ENCODE measurements around the gene LGALS16.
"Not testable (repeated sequence)": the region's sequence is repeated elsewhere in the genome, so short reads cannot be mapped to it uniquely, and the experiment has no call there.

LGALS16 gene

DNA sequence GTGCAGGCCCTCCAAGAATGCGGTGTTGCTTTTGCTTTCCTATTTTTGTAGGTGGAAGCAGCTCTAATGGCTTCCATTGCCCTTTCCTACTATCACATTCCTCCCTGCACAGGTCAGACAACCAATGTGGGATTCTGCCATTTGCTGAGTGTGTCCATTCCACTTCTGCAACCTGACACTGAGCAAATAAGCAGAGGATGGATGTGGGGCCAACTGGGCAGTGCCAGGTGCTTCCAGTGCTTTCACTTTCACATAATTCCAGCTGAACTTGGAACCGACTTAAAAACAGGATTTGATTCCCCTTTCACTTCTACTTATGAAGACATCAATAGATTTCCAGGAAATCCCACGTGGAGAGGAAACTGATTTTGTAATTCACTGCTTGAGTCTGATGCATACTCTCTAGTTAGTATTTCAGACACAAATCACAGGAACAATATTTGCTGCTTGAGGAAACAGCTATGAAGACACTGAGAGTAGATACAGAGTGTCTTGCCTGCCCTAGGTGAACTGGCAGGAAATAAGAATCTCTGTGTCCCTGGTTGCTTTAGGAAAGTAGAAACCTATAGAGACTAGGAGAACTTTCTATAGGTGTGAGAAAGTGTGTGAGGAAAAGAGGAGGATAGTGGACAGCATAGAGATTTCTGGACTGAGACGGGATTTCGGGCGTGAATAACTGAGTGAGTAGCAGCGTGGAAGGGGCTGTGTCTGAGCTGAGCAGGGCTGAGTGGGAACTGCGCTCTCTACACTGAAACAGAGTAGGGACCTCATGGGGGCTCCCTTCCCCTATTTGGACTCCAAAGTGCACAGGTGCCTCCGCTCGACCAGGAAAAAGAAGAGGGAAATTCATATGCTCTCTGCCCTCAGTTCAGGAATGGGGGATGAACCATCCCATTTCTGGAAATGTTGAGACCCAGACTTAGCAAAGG lies 22.5 kb downstream of the LGALS16 start:
- no peak for DNase-seq (ENCODE audit: low spot score)

DNA sequence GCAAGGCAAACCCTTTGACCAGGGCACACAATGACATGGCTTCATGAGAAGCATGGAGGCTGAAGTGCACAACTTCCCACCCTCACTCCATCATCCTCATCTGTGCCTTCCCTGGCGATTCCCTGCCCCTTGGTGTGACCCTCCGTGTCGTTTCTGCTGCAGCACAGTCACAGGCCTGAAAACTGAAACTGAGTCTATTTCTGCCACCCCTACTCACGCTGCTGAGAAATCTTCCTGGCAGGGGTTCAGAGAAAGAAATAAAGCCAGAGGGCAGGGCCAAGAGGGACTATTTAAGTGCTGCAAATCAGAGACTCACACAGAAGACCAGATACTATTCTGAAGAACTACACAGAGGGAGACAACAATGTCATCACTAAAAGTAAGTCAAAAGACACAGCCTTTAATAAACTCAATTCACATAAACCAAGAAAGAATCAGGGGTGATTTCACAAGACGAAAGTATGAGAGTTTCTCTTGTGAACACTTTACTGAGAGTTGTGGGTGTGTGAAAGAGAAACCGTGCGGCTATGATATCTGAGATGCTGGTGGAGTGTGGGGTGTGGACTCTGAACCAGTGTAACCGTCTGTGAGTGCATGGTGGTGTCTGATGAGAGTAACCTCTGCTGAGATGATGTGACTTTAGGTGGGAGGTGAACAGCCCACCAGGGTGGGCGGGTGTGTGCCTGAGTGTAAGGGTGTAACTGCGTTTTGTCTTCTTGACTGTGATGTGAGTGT lies 23.5 kb downstream of the LGALS16 start:
- DNase-seq (ENCODE audit: low spot score) = no peak

DNA sequence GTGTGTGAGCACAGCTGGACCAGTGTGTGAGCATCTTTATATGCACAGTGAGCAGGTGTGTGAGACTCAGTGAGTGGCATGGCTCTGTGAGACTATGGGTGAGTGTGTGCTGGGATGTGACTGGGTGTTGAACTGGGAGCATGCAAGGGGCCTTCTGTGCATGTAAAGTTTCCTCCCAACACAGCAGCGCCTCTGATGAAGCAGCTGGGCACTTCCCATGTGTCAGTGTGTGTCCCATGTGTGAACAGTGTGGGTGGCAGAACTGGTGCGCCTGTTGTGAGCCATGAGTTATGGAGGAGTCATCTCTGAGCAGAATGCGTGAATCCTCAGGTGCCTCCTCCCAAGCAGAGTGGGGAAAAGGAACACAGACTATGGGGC lies 24.1 kb downstream of the LGALS16 start:
- peak; percentile 20 for DNase-seq (ENCODE audit: low spot score)

DNA sequence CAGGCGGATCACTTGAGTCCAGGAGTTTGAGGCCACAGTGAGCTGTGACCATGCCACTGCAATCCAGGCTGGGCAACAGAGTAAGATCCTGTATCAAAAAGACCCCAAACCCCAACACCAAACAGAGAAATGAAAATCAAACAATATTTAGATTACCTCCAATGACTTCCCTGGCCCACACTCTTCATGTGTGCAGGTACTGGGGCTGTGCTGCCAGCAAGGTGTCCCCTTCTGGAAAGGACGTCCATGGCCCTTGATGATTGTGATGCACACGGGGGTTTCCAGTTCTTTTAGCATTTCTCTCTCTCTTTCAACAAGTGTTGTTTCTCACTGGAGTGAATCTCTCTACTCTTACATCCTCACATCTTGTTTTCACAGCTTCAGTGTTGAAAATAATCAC lies 24.9 kb downstream of the LGALS16 start:
- no peak for DNase-seq (ENCODE audit: low spot score)

DNA sequence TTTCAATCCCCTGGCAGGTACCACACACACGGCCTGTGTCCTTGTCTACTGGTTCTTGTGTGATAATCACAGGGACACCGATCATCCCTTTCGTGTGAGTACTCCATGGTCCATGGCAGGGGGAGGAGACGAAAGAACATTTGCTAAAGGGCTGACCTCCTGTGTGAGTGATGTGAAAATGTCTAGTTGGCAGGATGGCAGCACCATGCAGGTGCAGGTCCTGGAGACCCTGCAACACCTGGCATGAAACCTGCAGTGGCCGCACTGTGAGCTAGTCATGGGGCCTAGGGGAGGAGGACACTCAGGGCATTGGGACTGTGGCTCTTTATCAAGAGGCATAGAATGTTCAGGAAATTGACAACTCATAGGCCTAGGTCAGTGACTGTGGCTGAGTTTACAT lies 25.7 kb downstream of the LGALS16 start:
- no peak for DNase-seq (ENCODE audit: low spot score)

DNA sequence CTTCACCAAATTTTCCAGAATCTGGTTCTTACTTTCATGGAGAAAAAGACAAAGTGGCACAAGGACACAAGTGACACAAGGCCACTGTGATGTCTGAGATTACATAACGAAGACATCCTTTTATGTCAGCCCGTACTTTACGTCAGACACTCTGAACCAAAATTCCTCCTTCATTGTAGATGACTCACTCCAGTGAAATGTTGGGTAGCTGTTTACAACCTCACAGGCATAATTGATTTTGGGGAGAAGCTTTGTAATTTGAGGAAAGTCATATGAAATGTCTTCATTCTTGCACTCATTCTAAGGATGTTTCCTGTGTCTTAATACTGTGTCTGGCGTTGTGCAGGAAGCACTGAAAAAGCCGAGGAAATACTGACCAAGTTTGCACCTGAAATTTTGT lies 28.6 kb downstream of the LGALS16 start:
- DNase-seq (ENCODE audit: low spot score) = peak; percentile 8

DNA sequence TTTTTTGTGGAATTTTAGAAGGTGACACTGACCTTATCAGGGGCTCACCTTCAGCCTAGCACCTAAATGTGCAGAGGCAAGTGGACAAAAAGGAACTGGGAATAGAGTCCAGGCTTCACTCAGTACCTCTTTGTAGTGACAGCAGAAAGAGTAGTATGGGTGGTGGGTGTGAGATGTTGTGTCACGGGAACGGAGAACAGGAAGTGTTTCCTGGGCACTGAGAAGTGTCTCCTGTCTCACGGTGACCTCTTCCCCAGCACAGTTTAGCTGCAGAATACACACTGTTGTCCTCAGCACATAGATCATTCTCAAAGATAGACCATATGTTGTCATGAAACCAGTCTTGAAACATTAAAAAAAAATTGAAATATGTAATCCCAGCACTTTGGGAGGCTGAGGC lies 31.0 kb downstream of the LGALS16 start:
- DNase-seq (ENCODE audit: low spot score) = no peak

DNA sequence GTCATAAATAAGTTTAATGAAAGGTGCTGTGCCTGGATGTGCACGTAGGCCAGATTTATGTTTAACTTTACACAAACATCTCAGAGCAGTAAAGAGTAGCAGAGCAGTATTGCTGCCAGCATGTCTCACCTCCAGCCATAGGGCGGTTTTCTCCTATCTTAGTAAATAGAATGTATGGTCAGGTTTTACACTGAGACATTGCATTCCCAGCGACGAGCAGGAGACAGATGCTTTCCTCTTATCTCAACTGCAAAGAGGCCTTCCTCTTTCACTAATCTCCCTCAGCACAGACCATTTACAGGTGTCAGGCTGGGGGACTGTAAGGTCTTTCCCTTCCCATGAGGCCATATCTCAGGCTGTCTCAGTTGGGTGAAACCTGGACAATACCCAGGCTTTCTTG lies 32.9 kb downstream of the LGALS16 start:
- DNase-seq (ENCODE audit: low spot score) = not testable (repeated sequence)

DNA sequence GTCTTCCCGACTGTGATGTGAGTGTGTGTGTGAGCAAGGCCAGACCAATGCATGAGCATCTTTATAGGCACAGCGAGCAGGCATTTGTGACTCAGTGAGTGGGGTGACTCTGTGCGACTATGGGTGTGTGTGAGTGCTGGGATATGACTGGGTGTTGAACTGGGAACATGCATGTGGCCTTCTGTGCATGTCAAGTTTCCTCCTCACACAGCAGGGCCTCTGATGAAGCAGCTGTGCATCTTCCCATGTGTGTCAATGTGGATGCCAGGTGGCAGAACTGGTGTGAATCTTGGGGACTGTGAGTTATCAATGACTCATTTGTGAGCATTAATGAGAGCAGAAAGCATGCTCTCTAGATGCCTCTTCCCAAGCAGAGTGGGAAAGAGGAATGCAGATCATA lies 36.5 kb downstream of the LGALS16 start:
- peak; percentile 47 for DNase-seq (ENCODE audit: low spot score)

DNA sequence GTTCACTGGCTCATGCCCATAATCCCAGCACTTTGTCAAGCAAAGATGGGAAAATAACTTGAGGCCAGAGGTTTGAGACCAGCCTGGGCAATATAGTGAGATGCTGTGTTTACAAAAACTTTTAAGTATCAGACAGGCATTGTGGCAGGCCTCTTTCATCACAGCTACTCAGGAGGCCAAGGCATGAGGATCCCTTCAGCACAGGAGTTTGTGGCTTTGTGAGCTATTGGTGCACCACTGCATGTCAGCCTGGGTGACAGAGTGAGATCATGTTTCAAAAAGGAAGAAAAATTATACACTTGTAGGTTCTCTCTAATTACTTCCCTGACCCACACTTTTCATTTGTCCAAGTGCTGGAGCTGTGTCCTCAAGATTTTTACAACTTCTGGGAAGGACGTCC lies 37.1 kb downstream of the LGALS16 start:
- no peak for DNase-seq (ENCODE audit: low spot score)

DNA sequence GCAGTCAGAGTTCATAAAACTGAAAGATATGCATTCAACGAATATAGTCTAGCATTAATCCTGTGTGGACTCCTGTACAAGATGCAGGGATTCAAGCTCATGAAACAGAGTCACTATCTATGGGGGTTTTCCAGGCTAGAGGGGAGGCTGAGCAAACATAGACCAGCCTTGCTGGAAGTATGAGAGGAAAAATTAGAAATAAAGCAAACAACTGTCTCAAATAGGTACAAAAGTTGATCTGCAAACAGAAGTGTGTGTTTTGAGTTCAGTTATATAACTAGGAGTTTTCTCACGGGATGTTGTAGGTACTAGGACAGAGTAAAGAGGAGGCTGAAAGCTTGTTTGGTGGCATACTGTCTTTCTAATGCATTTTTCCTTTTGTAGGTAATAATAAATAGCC lies 40.0 kb downstream of the LGALS16 start:
- DNase-seq (ENCODE audit: low spot score) = no peak

DNA sequence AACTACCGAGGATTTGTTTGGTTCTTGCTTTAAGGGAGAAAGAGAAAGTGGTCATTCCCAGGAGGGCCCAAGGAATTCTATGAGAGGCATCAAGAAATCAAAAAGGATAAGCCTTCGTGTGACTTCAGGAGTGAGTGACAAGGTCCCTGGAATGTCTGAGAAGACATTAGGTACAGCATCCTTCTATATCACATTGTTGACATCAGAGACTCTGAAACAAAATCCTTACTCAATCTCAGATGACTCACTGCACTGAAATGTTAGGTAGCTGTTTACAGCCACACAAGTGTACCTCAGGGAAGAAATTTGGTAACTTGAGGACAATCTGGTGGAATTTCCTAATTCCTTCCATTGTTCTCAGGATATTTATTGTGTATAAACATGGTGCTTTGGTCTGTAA lies 40.7 kb downstream of the LGALS16 start:
- DNase-seq (ENCODE audit: low spot score) = peak; percentile 16

DNA sequence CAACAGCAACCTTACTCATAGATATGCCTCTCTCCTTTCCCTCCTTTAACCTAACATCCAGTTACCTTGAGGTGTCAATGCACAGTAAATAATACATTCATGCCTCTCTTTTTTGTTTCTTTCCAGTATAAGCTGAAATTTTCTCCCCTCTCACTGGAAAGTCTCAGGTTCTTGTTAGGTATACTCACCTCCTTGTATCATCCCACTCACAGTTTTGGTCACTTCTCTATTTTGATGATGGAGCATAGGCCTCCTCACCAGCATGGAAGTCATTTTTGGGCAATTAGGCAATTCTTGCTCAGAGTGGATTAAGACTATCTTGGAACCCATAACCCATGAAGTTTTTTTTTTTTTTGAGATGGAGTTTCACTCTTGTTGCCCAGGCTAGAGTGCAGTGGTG lies 42.8 kb downstream of the LGALS16 start:
- no peak for DNase-seq (ENCODE audit: low spot score)

DNA sequence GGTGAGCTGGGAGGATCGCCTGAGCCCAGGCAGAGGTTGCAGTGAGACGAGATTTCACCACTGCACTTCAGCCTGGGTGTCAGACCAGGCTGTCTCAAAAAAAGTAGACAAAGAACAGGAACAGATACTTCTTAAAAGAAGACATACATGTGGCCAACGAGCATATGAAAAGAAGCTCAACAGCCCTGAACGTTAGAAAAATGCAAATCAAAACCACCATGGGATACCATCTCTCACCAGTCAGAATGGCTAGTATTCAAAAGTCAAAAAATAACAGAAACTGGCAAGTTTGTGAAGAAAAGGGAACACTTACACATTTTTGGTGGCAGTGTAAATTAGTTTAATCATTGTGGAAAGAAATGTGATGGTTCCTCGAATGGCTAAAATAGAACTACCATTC lies 45.6 kb downstream of the LGALS16 start:
- DNase-seq (ENCODE audit: low spot score) = no peak

DNA sequence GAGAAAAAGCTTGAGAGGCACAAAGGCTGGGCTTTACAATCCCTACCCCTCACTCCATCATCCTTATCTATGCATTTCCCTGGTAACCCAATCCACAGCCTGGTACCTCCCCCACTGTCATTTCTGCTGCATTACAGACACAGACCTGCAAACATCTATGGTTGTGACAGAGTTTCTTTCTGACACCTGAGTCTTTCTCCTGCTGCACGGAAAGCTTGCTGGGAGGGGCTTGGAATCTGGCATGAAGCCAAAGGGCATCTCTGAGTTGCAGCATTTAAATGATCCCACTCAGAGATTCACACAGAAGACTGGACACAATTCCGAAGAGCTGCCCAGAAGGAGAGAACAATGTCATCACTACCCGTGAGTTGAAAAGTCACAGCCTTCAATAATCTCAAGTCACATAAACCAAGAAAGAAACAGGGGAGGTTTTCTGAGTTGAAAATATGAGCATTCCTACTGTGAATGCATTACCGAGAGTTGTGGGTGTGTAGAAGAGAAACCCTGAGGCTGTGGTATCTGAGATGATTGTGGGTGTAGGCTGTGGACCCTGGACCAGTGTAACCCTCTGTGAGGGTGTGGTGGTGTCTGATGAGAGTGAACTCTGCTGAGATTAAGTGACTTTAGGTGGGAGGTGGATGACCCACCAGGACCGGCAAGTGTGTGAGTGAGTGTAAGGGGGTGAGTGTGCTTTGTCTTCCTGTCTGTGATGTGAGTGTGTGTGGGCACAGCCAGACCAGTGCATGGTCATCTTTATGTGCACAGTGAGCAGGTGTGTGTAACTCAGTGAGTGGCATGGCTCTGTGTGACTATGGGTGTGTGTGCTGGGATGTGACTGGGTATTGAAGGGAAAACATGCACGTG lies 48.7 kb downstream of the LGALS16 start, which contains the start of gene LGALS14:
Gene LGALS14, plus strand, starts transcription at position 301 of the 864 bp plus-strand sequence. Its CDS starts 48 bp downstream, at position 349.
- DNase-seq (ENCODE audit: low spot score) = no peak

DNA sequence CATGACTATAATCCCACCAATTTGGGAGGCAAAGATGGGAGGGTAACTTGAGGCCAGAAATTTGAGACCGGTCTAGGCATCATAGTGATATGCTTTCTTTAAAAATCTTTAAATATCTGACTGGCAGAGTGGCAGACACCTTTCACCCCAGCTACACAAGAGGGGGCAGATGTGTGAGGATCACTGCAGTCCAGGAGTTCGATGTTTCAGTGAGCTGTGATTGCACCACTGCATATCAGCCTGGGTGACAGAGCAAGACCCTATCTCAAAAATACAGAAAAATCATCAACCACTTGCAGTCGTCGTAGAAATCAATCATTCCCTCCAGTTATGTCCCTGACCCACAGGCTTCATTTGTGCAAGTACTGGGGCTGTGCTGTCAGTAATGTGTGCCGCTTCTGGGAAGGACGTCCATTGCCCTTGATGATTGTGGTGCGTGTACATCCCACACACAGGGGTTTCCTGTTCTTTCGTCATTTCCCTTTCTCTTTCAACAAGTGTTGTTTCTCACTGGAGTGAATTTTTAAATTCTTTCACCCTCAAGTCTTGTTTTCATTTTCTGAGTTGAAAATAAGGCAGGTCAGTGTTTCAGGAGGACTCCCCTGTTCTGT lies 50.0 kb downstream of the LGALS16 start:
- no peak for DNase-seq (ENCODE audit: low spot score)

DNA sequence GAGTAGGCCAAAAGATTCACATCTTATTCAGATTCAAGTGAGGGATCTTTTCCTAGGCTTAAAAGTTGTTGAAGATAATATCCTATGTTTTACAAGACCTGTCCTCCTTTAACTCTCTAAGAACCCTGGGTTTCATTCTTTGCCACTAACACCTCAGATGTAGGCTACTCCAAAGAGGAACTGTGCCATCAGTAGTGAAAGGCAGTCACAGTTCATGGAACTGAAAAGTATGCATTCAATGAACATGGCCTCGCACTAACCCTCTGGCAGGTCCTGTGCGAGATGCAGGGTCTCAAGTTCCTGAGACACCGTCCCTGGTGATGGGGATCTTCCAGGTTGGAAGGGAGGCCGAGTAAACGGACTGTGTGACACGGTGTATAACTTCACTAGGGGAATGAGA lies 52.9 kb downstream of the LGALS16 start:
- DNase-seq (ENCODE audit: low spot score) = no peak

DNA sequence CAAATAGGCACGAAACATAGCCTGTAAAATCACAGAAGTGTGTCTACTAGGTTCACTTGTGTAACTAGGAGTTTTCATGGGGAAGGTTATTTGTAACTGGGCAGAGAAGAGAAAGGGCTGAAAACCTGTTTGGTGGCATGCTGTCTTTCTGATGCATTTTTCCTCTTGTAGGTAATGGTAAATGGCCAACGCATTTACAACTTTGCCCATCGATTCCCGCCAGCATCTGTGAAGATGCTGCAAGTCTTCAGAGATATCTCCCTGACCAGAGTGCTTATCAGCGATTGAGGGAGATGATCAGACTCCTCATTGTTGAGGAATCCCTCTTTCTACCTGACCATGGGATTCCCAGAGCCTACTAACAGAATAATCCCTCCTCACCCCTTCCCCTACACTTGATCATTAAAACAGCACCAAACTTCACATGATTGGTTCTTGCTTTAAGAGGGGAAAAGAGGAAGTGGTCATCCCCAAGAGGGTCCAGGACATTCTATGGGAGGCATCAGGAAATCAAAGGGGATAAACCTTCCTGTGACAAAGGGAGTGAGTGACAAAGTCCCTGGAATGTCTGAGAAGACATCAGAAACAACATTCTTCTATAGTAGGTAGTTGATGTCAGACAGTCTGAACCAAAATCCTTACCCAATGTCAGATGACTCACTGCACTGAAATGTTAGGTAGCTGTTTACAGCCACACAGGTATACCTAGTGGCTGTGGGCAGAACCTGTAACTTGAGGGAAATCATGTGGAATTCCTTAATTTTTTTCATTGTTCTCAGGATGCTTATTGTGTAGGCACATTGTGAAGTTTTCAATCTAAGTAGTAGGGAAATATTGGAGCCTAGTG lies 53.5 kb downstream of the LGALS16 start:
- no peak for DNase-seq (ENCODE audit: low spot score)

Data from RKO (cell line).